ENCODE results near the gene LIN7C.

- TF ChIP-seq POLR2AphosphoS5 (IDR thresholded peaks at IDR 0.05) (no peak), CTCF (IDR thresholded peaks at IDR 0.05) (no peak), POLR2A (IDR thresholded peaks at IDR 0.05) (no peak)
These were observed 11.9 kb upstream of the LIN7C start for GRCh38 chr11:27518518-27518917.
